HFFc6 (cell line): ENCODE results near the gene GPBP1. TPM values are rescaled to one million over a fixed set of nuclear protein-coding genes. Genes with fewer than 3 reads are reported as not detected.
"Not testable (repeated sequence)": the region's sequence is repeated elsewhere in the genome, so short reads cannot be mapped to it uniquely, and the experiment has no call there.

Source experiments
- DNase-seq: peaks from one replicate; pipeline ENCODE4 v3.0.0-alpha.2; 2018
- H3K27ac Mint-ChIP-seq: 2 replicates; pipeline ENCODE4 v1.8.0; 2020; ENCODE audit warnings: mild to moderate bottlenecking, mixed read lengths
- H3K27me3 Mint-ChIP-seq: 2 replicates; pipeline ENCODE4 v1.8.0; 2021; ENCODE audit warnings: mild to moderate bottlenecking, moderate library complexity, mixed read lengths; ENCODE audit not compliant: insufficient read depth
- H3K36me3 Mint-ChIP-seq: 2 replicates; pipeline ENCODE4 v1.8.0; 2021; ENCODE audit warnings: low read depth, mixed read lengths
- H3K4me1 Mint-ChIP-seq: 2 replicates; pipeline ENCODE4 v1.8.0; 2020; ENCODE audit warnings: low read depth, mixed read lengths
- H3K4me3 Mint-ChIP-seq: 2 replicates; pipeline ENCODE4 v1.8.0; 2020; ENCODE audit warnings: mild to moderate bottlenecking, moderate library complexity, mixed read lengths
- H3K9me3 Mint-ChIP-seq: 2 replicates; pipeline ENCODE4 v1.8.0; 2020; ENCODE audit warnings: mild to moderate bottlenecking, mixed read lengths
- CTCF ChIP-seq: fragments of 200-600 bp; sonication (generic); IDR thresholded peaks from 2 replicates; pipeline ENCODE4 v1.5.0; 2021; ENCODE audit warnings: antibody characterized with exemption, mild to moderate bottlenecking
- total RNA-seq, 6 experiments: library from RNA; stranded (reverse); fragmentation: NEBNext Ultra II Directional; extraction: Animal tissue kit (Norgen Biotek cat#: 25700); gene quantifications; 2 replicates in 1 of 6; 3 replicates in 5 of 6; pipeline ENCODE4 v1.2.3, GENCODE V29; 2021

GPBP1 gene
- total RNA-seq, 6 experiments from 2014 or later: 33.6 to 40.1 (median 36.5) TPM

- no peaks in the 10 kb centered on the region; the same call in 1 of the 2 replicates for H3K27me3 Mint-ChIP-seq
- DNase-seq: no peak
- H3K9me3 Mint-ChIP-seq: no peaks in the 10 kb centered on the region
- TF ChIP-seq CTCF: no peak
- H3K36me3 Mint-ChIP-seq: peaks cover 6% of the 10 kb centered on the region
- peaks cover 35% of the 10 kb centered on the region for H3K4me1 Mint-ChIP-seq
- H3K4me3 Mint-ChIP-seq: no peak overlapping the region
- H3K27ac Mint-ChIP-seq: no peak overlapping the region
Observed at GRCh38 chr5:57189515-57189914, 15.7 kb downstream of the GPBP1 start.

- Mint-ChIP-seq H3K9me3 (no peaks in the 10 kb centered on the region), H3K4me3 (no peak overlapping the region)
Observed at GRCh38 chr5:57190593-57190992, 16.7 kb downstream of the GPBP1 start.

DNA sequence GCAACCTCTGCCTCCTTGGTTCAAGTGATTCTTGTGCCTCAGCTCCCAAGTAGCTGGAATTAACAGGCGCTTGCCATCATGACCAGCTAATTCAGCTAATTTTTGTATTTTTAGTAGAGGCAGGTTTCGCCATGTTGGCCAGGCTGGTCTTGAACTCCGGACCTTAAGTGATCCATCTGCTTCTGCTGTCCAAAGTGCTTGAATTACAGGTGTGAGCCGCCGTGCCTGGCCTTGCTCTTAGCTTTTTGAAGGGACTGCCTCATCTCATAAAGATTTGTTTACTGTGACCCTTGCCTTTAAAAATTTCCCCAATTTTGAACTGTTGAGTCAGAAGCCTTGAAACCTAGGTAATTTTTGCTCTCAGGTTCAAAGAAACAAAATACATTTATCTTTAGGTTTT, 17.3 kb downstream of the GPBP1 start:
- no peaks in the 10 kb centered on the region for H3K9me3 Mint-ChIP-seq
- H3K36me3 Mint-ChIP-seq: peaks cover 13% of the 10 kb centered on the region
- no peaks in the 10 kb centered on the region; the same call in 1 of the 2 replicates for H3K27me3 Mint-ChIP-seq
- peaks cover 27% of the 10 kb centered on the region for H3K4me1 Mint-ChIP-seq
- no peak for TF ChIP-seq CTCF
- no peak overlapping the region for H3K27ac Mint-ChIP-seq
- H3K4me3 Mint-ChIP-seq: no peak overlapping the region
- DNase-seq: no peak

More at GRCh38 chr5:57190593-57190992, 16.7 kb downstream of the GPBP1 start:
- Mint-ChIP-seq H3K27ac (no peak overlapping the region), H3K4me1 (peaks cover 30% of the 10 kb centered on the region), H3K27me3 (no peaks in the 10 kb centered on the region; the same call in 1 of the 2 replicates), H3K36me3 (peaks cover 13% of the 10 kb centered on the region)
- no peak for TF ChIP-seq CTCF
- no peak for DNase-seq

- Mint-ChIP-seq H3K4me3 (no peak overlapping the region), H3K27me3 (no peaks in the 10 kb centered on the region; the same call in 1 of the 2 replicates), H3K27ac (no peak overlapping the region), H3K9me3 (no peaks in the 10 kb centered on the region), H3K4me1 (peaks cover 20% of the 10 kb centered on the region), H3K36me3 (peaks cover 13% of the 10 kb centered on the region)
- DNase-seq: no peak
- no peak for TF ChIP-seq CTCF
Observed at GRCh38 chr5:57191986-57192385, 18.1 kb downstream of the GPBP1 start.

- Mint-ChIP-seq H3K4me1 (peaks cover 13% of the 10 kb centered on the region), H3K36me3 (peaks cover 13% of the 10 kb centered on the region)
- H3K27me3 Mint-ChIP-seq, H3K9me3 Mint-ChIP-seq, H3K27ac Mint-ChIP-seq, DNase-seq, H3K4me3 Mint-ChIP-seq: not testable (repeated sequence)
Observed at GRCh38 chr5:57192832-57193231, 19.0 kb downstream of the GPBP1 start.

- H3K27me3 Mint-ChIP-seq: no peaks in the 10 kb centered on the region
- peaks cover 13% of the 10 kb centered on the region for H3K36me3 Mint-ChIP-seq
- H3K9me3 Mint-ChIP-seq: no peaks in the 10 kb centered on the region
- peaks cover 13% of the 10 kb centered on the region for H3K4me1 Mint-ChIP-seq
- no peak for TF ChIP-seq CTCF
- H3K27ac Mint-ChIP-seq: no peak overlapping the region
- H3K4me3 Mint-ChIP-seq: no peak overlapping the region
- no peak for DNase-seq
Observed at GRCh38 chr5:57193757-57194413, 20.0 kb downstream of the GPBP1 start.
